BE2C (cell line): ENCODE measurements around the gene COG2.
"Not testable (repeated sequence)": the region's sequence is repeated elsewhere in the genome, so short reads cannot be mapped to it uniquely, and the experiment has no call there.

Source experiments
- DNase-seq: peaks from one replicate; pipeline ENCODE4 v3.0.0-alpha.2; 2020
- H3K27me3 ChIP-seq: fragments of 250-450 bp; sonication (Bioruptor Pico); 2 replicates; pipeline ENCODE4 v1.5.1; 2020; ENCODE audit warnings: mild to moderate bottlenecking
- H3K36me3 ChIP-seq: fragments of 250-450 bp; sonication (Bioruptor Pico); 2 replicates; pipeline ENCODE4 v1.5.1; 2020; ENCODE audit warnings: mild to moderate bottlenecking
- H3K4me1 ChIP-seq: fragments of 250-450 bp; sonication (Bioruptor Pico); 2 replicates; pipeline ENCODE4 v1.5.1; 2020
- H3K4me3 ChIP-seq: 2 replicates; pipeline ENCODE4 v1.5.1; 2011; ENCODE audit warnings: low read depth, low read length
- H3K9me3 ChIP-seq: fragments of 250-450 bp; sonication (Bioruptor Pico); 2 replicates; pipeline ENCODE4 v1.5.1; 2020
- CTCF ChIP-seq: IDR thresholded peaks from 2 replicates; pipeline ENCODE4 v1.5.1; 2012; ENCODE audit warnings: mild to moderate bottlenecking, low read depth, low read length

Gene COG2

GRCh38 chr1:230651235-230651634 is 9.0 kb downstream of the COG2 start:
- Histone ChIP-seq H3K4me1 (no peaks in the 10 kb centered on the region), H3K27me3 (no peaks in the 10 kb centered on the region), H3K9me3 (no peaks in the 10 kb centered on the region), H3K36me3 (no peaks in the 10 kb centered on the region), H3K4me3 (no peak overlapping the region)
- no peak for DNase-seq
- TF ChIP-seq CTCF = no peak

GRCh38 chr1:230656719-230657118 is 14.4 kb downstream of the COG2 start:
- H3K27me3 ChIP-seq, H3K4me1 ChIP-seq, H3K4me3 ChIP-seq, H3K9me3 ChIP-seq, DNase-seq: not testable (repeated sequence)
- peaks cover 21% of the 10 kb centered on the region for H3K36me3 ChIP-seq

GRCh38 chr1:230658103-230658502 is 15.8 kb downstream of the COG2 start:
- not testable (repeated sequence) for DNase-seq, H3K27me3 ChIP-seq, H3K4me1 ChIP-seq, H3K4me3 ChIP-seq, H3K9me3 ChIP-seq
- H3K36me3 ChIP-seq = peaks cover 25% of the 10 kb centered on the region

GRCh38 chr1:230658691-230659090 is 16.4 kb downstream of the COG2 start:
- no peaks in the 10 kb centered on the region for H3K27me3 ChIP-seq
- TF ChIP-seq CTCF = no peak
- no peak overlapping the region for H3K4me3 ChIP-seq
- peaks cover 29% of the 10 kb centered on the region for H3K36me3 ChIP-seq
- no peaks in the 10 kb centered on the region for H3K4me1 ChIP-seq
- no peaks in the 10 kb centered on the region for H3K9me3 ChIP-seq
- no peak for DNase-seq

GRCh38 chr1:230661976-230662375 is 19.7 kb downstream of the COG2 start:
- Histone ChIP-seq H3K36me3 (peaks cover 45% of the 10 kb centered on the region), H3K9me3 (no peaks in the 10 kb centered on the region), H3K4me1 (no peaks in the 10 kb centered on the region), H3K27me3 (no peaks in the 10 kb centered on the region), H3K4me3 (no peak overlapping the region)
- no peak for DNase-seq
- TF ChIP-seq CTCF = no peak

GRCh38 chr1:230668227-230668626 is 25.9 kb downstream of the COG2 start:
- no peak for TF ChIP-seq CTCF
- peaks cover 41% of the 10 kb centered on the region for H3K36me3 ChIP-seq
- no peaks in the 10 kb centered on the region for H3K4me1 ChIP-seq
- no peaks in the 10 kb centered on the region for H3K27me3 ChIP-seq
- H3K9me3 ChIP-seq = no peaks in the 10 kb centered on the region
- no peak for DNase-seq
- H3K4me3 ChIP-seq = no peak overlapping the region

- Histone ChIP-seq H3K27me3 (no peaks in the 10 kb centered on the region), H3K36me3 (peaks cover 37% of the 10 kb centered on the region), H3K4me1 (no peaks in the 10 kb centered on the region), H3K4me3 (no peak overlapping the region), H3K9me3 (no peaks in the 10 kb centered on the region)
- no peak for DNase-seq
- TF ChIP-seq CTCF = no peak
Measured at GRCh38 chr1:230669543-230669942, 27.3 kb downstream of the COG2 start.
